SJSA1 (cell line): ENCODE data around the gene PROK2. TPM values are rescaled to one million over a fixed set of nuclear protein-coding genes. Genes with fewer than 3 reads are reported as not detected.
A peak's percentile ranks its signal among the peaks of the same experiment; 100 is the strongest.

ENCODE experiments used
- DNase-seq, 2 experiments: peaks; one replicate each; pipeline ENCODE4 v3.0.0-alpha.2; 2015 to 2020; ENCODE audit warnings: low spot score in 2 of 2, low read depth in 1 of 2
- H3K27ac ChIP-seq: fragments of 250-450 bp; sonication (Bioruptor Pico); 2 replicates; pipeline ENCODE4 v1.5.1; 2020; ENCODE audit warnings: mild to moderate bottlenecking, moderate library complexity
- H3K27me3 ChIP-seq: fragments of 250-450 bp; sonication (Bioruptor Pico); replicated peaks from 2 replicates; pipeline ENCODE4 v1.5.1; 2020; ENCODE audit warnings: mild to moderate bottlenecking, moderate library complexity
- H3K36me3 ChIP-seq: fragments of 250-450 bp; sonication (Bioruptor Pico); 2 replicates; pipeline ENCODE4 v1.5.1; 2020; ENCODE audit warnings: mild to moderate bottlenecking
- H3K4me1 ChIP-seq: fragments of 250-450 bp; sonication (Bioruptor Pico); replicated peaks from 2 replicates; pipeline ENCODE4 v1.6.1; 2021; ENCODE audit warnings: mild to moderate bottlenecking
- H3K4me3 ChIP-seq: fragments of 250-450 bp; sonication (Bioruptor Pico); 2 replicates; pipeline ENCODE4 v1.5.1; 2020; ENCODE audit warnings: mild to moderate bottlenecking
- H3K9me3 ChIP-seq: fragments of 250-450 bp; sonication (Bioruptor Pico); replicated peaks from 2 replicates; pipeline ENCODE4 v1.5.1; 2020; ENCODE audit warnings: mild to moderate bottlenecking
- total RNA-seq: library from RNA; depleted of rRNA; stranded (reverse); fragments of >200 nt; shearing (Covaris generic); gene quantifications from 2 replicates; pipeline ENCODE4 v1.2.3, GENCODE V29; 2014; rRNA removed

PROK2 gene
- not detected in 2 replicates for total RNA-seq

- no peak for DNase-seq
- H3K36me3 ChIP-seq: no peaks in the 10 kb centered on the region
- H3K27ac ChIP-seq: no peak within 1 kb of the TSS
- H3K9me3 ChIP-seq: no peaks in the 10 kb centered on the region
- 0 out of 2 replicates have a peak within 1 kb of the TSS, but pooled peaks have one; percentile 8 for H3K4me3 ChIP-seq
- H3K4me1 ChIP-seq: peaks cover 6% of the 10 kb centered on the region; the same call in 1 of the 2 replicates
- peaks cover 65% of the 10 kb centered on the region for H3K27me3 ChIP-seq
These were observed at the start of gene PROK2 for GRCh38 chr3:71784914-71785531. PROK2 (minus strand) TSS chr3:71785148; CDS start chr3:71785052, 96 bp downstream.

DNA sequence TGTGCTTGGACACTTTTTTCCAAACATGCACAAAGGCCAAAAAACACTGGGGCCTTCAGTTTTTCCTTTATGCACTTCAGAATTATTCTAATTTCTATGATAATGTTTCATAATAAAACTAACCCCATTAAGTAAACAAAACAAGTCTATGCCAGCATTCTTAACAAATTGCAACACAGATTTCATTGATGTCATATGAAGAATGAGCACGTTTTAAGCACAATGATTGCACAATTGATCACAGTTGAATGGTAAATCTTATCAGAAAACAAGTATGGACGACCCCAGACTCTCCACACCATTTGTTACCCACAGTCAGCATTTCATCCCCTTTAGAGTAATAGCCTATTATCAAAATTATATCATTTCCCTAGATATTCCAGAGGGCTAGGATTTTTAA, 46.7 kb upstream of the PROK2 start:
- Histone ChIP-seq H3K36me3 (no peaks in the 10 kb centered on the region), H3K27ac (no peak overlapping the region), H3K27me3 (no peaks in the 10 kb centered on the region), H3K4me1 (no peaks in the 10 kb centered on the region), H3K9me3 (no peaks in the 10 kb centered on the region), H3K4me3 (no peak overlapping the region)
- DNase-seq: no peak

DNA sequence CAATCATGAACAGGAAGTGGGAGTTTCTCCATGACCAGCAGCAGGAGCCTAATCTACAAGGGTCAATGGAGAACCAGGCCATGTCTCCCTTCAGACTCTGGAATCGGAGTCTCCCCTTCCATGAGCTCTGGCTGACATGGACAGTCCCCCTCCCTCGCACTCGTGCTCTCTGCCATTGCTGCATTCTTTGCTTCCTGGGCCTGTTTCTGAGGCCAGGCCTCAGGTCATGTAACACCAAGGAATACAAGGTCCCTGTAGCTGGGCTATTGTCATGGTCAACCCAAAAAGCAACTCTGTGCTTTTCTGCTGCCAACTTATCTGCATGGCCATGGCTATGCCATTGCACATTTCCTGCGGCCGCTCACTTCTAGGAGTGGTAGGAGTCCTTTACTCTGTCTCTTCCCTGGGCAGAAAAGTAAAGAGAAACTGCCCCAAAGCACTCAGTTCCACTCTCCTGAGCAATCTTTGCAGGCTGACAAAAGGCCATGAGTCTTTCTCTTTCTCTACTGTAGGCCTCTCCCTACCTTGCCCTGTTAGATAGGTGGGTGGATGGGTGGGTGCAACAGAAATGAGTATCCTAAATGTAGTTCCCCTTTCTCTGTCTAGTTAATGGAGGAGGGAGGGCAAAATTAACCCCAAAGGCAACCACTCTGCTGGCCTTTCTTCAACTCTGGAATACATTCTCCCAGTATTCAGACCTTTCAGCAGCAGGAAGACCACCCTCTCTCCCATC, 40.8 kb upstream of the PROK2 start:
- Histone ChIP-seq H3K4me3 (no peak overlapping the region), H3K27ac (no peak overlapping the region), H3K9me3 (no peaks in the 10 kb centered on the region), H3K4me1 (no peaks in the 10 kb centered on the region), H3K36me3 (no peaks in the 10 kb centered on the region), H3K27me3 (peaks cover 3% of the 10 kb centered on the region; the same call in 1 of the 2 replicates)
- DNase-seq: no peak

- no peak for DNase-seq
- H3K4me1 ChIP-seq: no peaks in the 10 kb centered on the region
- peaks cover 3% of the 10 kb centered on the region; the same call in 1 of the 2 replicates for H3K27me3 ChIP-seq
- no peak overlapping the region for H3K27ac ChIP-seq
- H3K36me3 ChIP-seq: no peaks in the 10 kb centered on the region
- no peaks in the 10 kb centered on the region for H3K9me3 ChIP-seq
- H3K4me3 ChIP-seq: no peak overlapping the region
These were observed 36.2 kb upstream of the PROK2 start for GRCh38 chr3:71821116-71821515.

GRCh38 chr3:71817262-71817661, 32.3 kb upstream of the PROK2 start:
- Histone ChIP-seq H3K9me3 (no peaks in the 10 kb centered on the region), H3K27ac (no peak overlapping the region), H3K27me3 (peaks cover 3% of the 10 kb centered on the region; the same call in 1 of the 2 replicates), H3K36me3 (no peaks in the 10 kb centered on the region), H3K4me1 (no peaks in the 10 kb centered on the region), H3K4me3 (no peak overlapping the region)
- no peak for DNase-seq

- DNase-seq: no peak
- Histone ChIP-seq H3K9me3 (no peaks in the 10 kb centered on the region), H3K27ac (no peak overlapping the region), H3K36me3 (no peaks in the 10 kb centered on the region), H3K4me1 (no peaks in the 10 kb centered on the region), H3K27me3 (peaks cover 2% of the 10 kb centered on the region; the same call in 1 of the 2 replicates), H3K4me3 (no peak overlapping the region)
These were observed 31.8 kb upstream of the PROK2 start for GRCh38 chr3:71816767-71817156.

- H3K36me3 ChIP-seq: no peaks in the 10 kb centered on the region
- H3K9me3 ChIP-seq: no peaks in the 10 kb centered on the region
- H3K4me1 ChIP-seq: no peaks in the 10 kb centered on the region
- no peak for DNase-seq
- H3K27me3 ChIP-seq: no peaks in the 10 kb centered on the region
- H3K4me3 ChIP-seq: no peak overlapping the region
- no peak overlapping the region for H3K27ac ChIP-seq
These were observed 30.6 kb upstream of the PROK2 start for GRCh38 chr3:71815340-71816067.

GRCh38 chr3:71813704-71814103, 28.8 kb upstream of the PROK2 start:
- no peak for DNase-seq
- H3K27me3 ChIP-seq: no peaks in the 10 kb centered on the region

GRCh38 chr3:71813073-71813472, 28.1 kb upstream of the PROK2 start:
- no peak for DNase-seq
- Histone ChIP-seq H3K4me3 (no peak overlapping the region), H3K27ac (no peak overlapping the region), H3K4me1 (no peaks in the 10 kb centered on the region), H3K36me3 (no peaks in the 10 kb centered on the region), H3K9me3 (no peaks in the 10 kb centered on the region), H3K27me3 (no peaks in the 10 kb centered on the region)

More at GRCh38 chr3:71813704-71814103, 28.8 kb upstream of the PROK2 start:
- no peaks in the 10 kb centered on the region for H3K9me3 ChIP-seq
- no peaks in the 10 kb centered on the region for H3K36me3 ChIP-seq
- no peak overlapping the region for H3K4me3 ChIP-seq
- H3K27ac ChIP-seq: no peak overlapping the region
- H3K4me1 ChIP-seq: no peaks in the 10 kb centered on the region

GRCh38 chr3:71810056-71810455, 25.1 kb upstream of the PROK2 start:
- DNase-seq: no peak
- Histone ChIP-seq H3K36me3 (no peaks in the 10 kb centered on the region), H3K27me3 (no peaks in the 10 kb centered on the region), H3K27ac (no peak overlapping the region), H3K9me3 (no peaks in the 10 kb centered on the region), H3K4me3 (no peak overlapping the region), H3K4me1 (no peaks in the 10 kb centered on the region)

- Histone ChIP-seq H3K4me1 (no peaks in the 10 kb centered on the region), H3K4me3 (no peak overlapping the region), H3K27ac (no peak overlapping the region), H3K27me3 (no peaks in the 10 kb centered on the region), H3K36me3 (no peaks in the 10 kb centered on the region), H3K9me3 (no peaks in the 10 kb centered on the region)
- no peak for DNase-seq
These were observed 24.5 kb upstream of the PROK2 start for GRCh38 chr3:71809321-71810026.

GRCh38 chr3:71806736-71807135, 21.8 kb upstream of the PROK2 start:
- Histone ChIP-seq H3K4me1 (no peaks in the 10 kb centered on the region), H3K9me3 (no peaks in the 10 kb centered on the region), H3K4me3 (no peak overlapping the region), H3K36me3 (no peaks in the 10 kb centered on the region), H3K27me3 (no peaks in the 10 kb centered on the region), H3K27ac (no peak overlapping the region)
- no peak for DNase-seq

GRCh38 chr3:71805691-71806090, 20.7 kb upstream of the PROK2 start:
- no peaks in the 10 kb centered on the region for H3K9me3 ChIP-seq
- DNase-seq: no peak
- no peaks in the 10 kb centered on the region for H3K36me3 ChIP-seq
- H3K27ac ChIP-seq: no peak overlapping the region
- H3K27me3 ChIP-seq: 0 out of 2 replicates have a peak, but pooled peaks cover 4% of the 10 kb centered on the region
- H3K4me1 ChIP-seq: no peaks in the 10 kb centered on the region
- no peak overlapping the region for H3K4me3 ChIP-seq
